ENCODE results near the gene CCR7.

The CCR7 gene

GRCh38 chr17:40551879-40552768 is 13.1 kb downstream of the CCR7 start:
- no peak for DNase-seq (ENCODE audit: low read depth in 1 of 2, low spot score in 1 of 2)
- Histone ChIP-seq H3K27me3 (ENCODE audit: insufficient read depth, poor library complexity, severe bottlenecking) (no peaks in the 10 kb centered on the region), H3K27ac (replicated peaks) (no peak overlapping the region), H3K4me3 (replicated peaks; ENCODE audit: insufficient read depth, low read length) (no peak overlapping the region)
- TF ChIP-seq GABPA (IDR thresholded peaks at IDR 0.05; ENCODE audit: low read depth) (no peak), POLR2AphosphoS5 (IDR thresholded peaks at IDR 0.05; ENCODE audit: low read depth) (no peak)

GRCh38 chr17:40551091-40551878 is 14.0 kb downstream of the CCR7 start:
- Histone ChIP-seq H3K27ac (replicated peaks) (no peak overlapping the region), H3K4me3 (replicated peaks; ENCODE audit: insufficient read depth, low read length) (no peak overlapping the region), H3K27me3 (ENCODE audit: insufficient read depth, poor library complexity, severe bottlenecking) (no peaks in the 10 kb centered on the region)
- no peak for DNase-seq (ENCODE audit: low read depth in 1 of 2, low spot score in 1 of 2)
- TF ChIP-seq POLR2AphosphoS5 (IDR thresholded peaks at IDR 0.05; ENCODE audit: low read depth) (no peak), CTCF (IDR thresholded peaks at IDR 0.05; ENCODE audit: insufficient read depth, low read length) (no peak), REST (IDR thresholded peaks at IDR 0.05; ENCODE audit: insufficient replicate concordance, low read depth) (no peak), SPI1 (IDR thresholded peaks at IDR 0.05; ENCODE audit: borderline replicate concordance, low read depth) (no peak), GABPA (IDR thresholded peaks at IDR 0.05; ENCODE audit: low read depth) (no peak)

- TF ChIP-seq GABPA (IDR thresholded peaks at IDR 0.05; ENCODE audit: low read depth) (no peak), SPI1 (IDR thresholded peaks at IDR 0.05; ENCODE audit: borderline replicate concordance, low read depth) (no peak), POLR2AphosphoS5 (IDR thresholded peaks at IDR 0.05; ENCODE audit: low read depth) (no peak), CTCF (IDR thresholded peaks at IDR 0.05; ENCODE audit: insufficient read depth, low read length) (no peak), REST (IDR thresholded peaks at IDR 0.05; ENCODE audit: insufficient replicate concordance, low read depth) (no peak)
- no peak for DNase-seq (ENCODE audit: low read depth in 1 of 2, low spot score in 1 of 2)
- Histone ChIP-seq H3K27ac (replicated peaks) (no peak overlapping the region), H3K4me3 (replicated peaks; ENCODE audit: insufficient read depth, low read length) (no peak overlapping the region), H3K27me3 (ENCODE audit: insufficient read depth, poor library complexity, severe bottlenecking) (no peaks in the 10 kb centered on the region)
Measured at GRCh38 chr17:40550608-40551007, 14.7 kb downstream of the CCR7 start.

All from HL-60 (cell line).